Psoas muscle (tissue), 8 donors: ENCODE data around the gene NR5A1. TPM values are rescaled to one million over a fixed set of nuclear protein-coding genes. Genes with fewer than 3 reads are reported as not detected.
A peak's percentile ranks its signal among the peaks of the same experiment; 100 is the strongest.

Source experiments
- ATAC-seq, 4 donors: fragments of 200-7000 bp; cut with Tn5 transposase; one replicate each; pipeline ENCODE4 v1.9.1; 2020; ENCODE audit warnings: moderate library complexity in 3 of 4, mild to moderate bottlenecking in 2 of 4
- DNase-seq, 2 donors: peaks; one replicate each; pipeline ENCODE4 v3.0.0-alpha.2; 2020
- H3K27ac ChIP-seq: fragments of 200-600 bp; one replicate; pipeline ENCODE4 v1.8.0; 2022
- H3K27me3 ChIP-seq, 3 donors: fragments of 200-600 bp in 1 of 3; one replicate each; pipeline versions ENCODE4 v1.6.1 to v1.8.0; 2013 to 2022; ENCODE audit warnings: low read length in 2 of 3, mild to moderate bottlenecking in 2 of 3, moderate library complexity in 1 of 3; ENCODE audit not compliant: insufficient read depth in 3 of 3
- H3K36me3 ChIP-seq, 2 donors: fragments of 200-600 bp in 1 of 2; one replicate each; pipeline versions ENCODE4 v1.6.1 to v1.8.0; 2013 to 2022; ENCODE audit warnings: low read depth in 1 of 2, mild to moderate bottlenecking in 1 of 2, moderate library complexity in 1 of 2; ENCODE audit not compliant: insufficient read depth in 1 of 2
- H3K4me1 ChIP-seq: fragments of 200-600 bp; one replicate; pipeline ENCODE4 v1.8.0; 2022
- H3K4me3 ChIP-seq: fragments of 200-600 bp; one replicate; pipeline ENCODE4 v1.8.0; 2022; ENCODE audit warnings: mild to moderate bottlenecking
- H3K9me3 ChIP-seq: fragments of 200-600 bp; one replicate; pipeline ENCODE4 v1.8.0; 2022
- CTCF ChIP-seq: fragments of 200-600 bp; IDR thresholded peaks from one replicate; pipeline ENCODE4 v1.8.0; 2022; ENCODE audit warnings: antibody characterized with exemption
- WGBS, 3 donors: extraction: QIAGEN DNeasy Blood & Tissue Kit; methylation state at CpG; one replicate each; pipeline versions ENCODE4 v1.1.6 to v1.1.7; 2013; 5-methylcytosine and 5-hydroxymethylcytosine counted together
- intact Hi-C, 2 donors: fragments of 100-400 bp; cut with DNase I; formaldehyde crosslinking; loops; one replicate each; pipeline versions ENCODE4 v1.11.0 to v1.14.2; 2022
- polyA plus RNA-seq, 3 donors: library from polyadenylated mRNA; stranded (reverse); fragments of 200-250 nt; gene quantifications; one replicate each; pipeline ENCODE4 v1.2.3, GENCODE V29; 2013
- total RNA-seq, 4 donors: library from RNA; stranded (reverse); fragmentation: NEBNext Ultra II Directional in 2 of 4; extraction: Animal tissue kit (Norgen Biotek cat#: 25700) in 2 of 4; gene quantifications; one replicate each; pipeline versions ENCODE4 v1.2.1 to v1.2.4, GENCODE V29; 2021 to 2023
- donor health status: healthy with polysubstance abuse.
- donor health status: DM: no; HTN: no; CAD: no; lungs with moderate emphysema.
- donor health status: Bipolar disorder and iron deficiency.
- donor health status: healthy.
- donor health status: DM: yes; HTN: yes; CAD: no.
- donor health status: DM: no; HTN: no; CAD: no.
- donor health status: DM: no; HTN: no; CAD: no.
- donor health status: DM: yes; HTN: yes; CAD: no.

Gene NR5A1
- total and polyA plus RNA-seq, 7 donors = 0.01 to 0.75 (median 0.35) TPM; not detected in 3

GRCh38 chr9:124513376-124513994 lies 6.3 kb upstream of the NR5A1 start:
- Histone ChIP-seq H3K4me1 (no peaks in the 10 kb centered on the region), H3K27ac (no peak overlapping the region), H3K27me3 (peaks cover 0 to 27% (median 0%) of the 10 kb centered on the region in 3 donors), H3K9me3 (no peaks in the 10 kb centered on the region), H3K36me3 (no peaks in the 10 kb centered on the region), H3K4me3 (no peak overlapping the region)
- DNase-seq (no peak), ATAC-seq (peak in 1 of 4 donors; percentile 27)
- no peak for TF ChIP-seq CTCF
- intact Hi-C loops = no loop called here
- WGBS, 3 donors = 42 to 43% (median 43%) methylated on average over 5 of the region's 5 CpGs

GRCh38 chr9:124512806-124513204 lies 5.6 kb upstream of the NR5A1 start:
- intact Hi-C loops = loop anchor here in 1 of 2 donors (1.0 kb wide), 1 partner anchor 21 kb away; no protein-coding TSS in a partner anchor
- ATAC-seq (peak in 1 of 4 donors; percentile 27), DNase-seq (no peak)
- no peak overlapping the region for H3K4me3 ChIP-seq
- H3K27ac ChIP-seq = no peak overlapping the region
- no peak for TF ChIP-seq CTCF
- 83 to 91% (median 85%) methylated on average over 9 of the region's 9 CpGs for WGBS, 3 donors
- H3K4me1 ChIP-seq = no peaks in the 10 kb centered on the region
- no peaks in the 10 kb centered on the region for H3K9me3 ChIP-seq
- H3K27me3 ChIP-seq = peaks cover 0 to 27% (median 0%) of the 10 kb centered on the region in 3 donors
- H3K36me3 ChIP-seq = no peaks in the 10 kb centered on the region

GRCh38 chr9:124511891-124512805 lies 4.9 kb upstream of the NR5A1 start:
- 49 to 52% (median 50%) methylated on average over 23 of the region's 23 CpGs for WGBS, 3 donors
- no peaks in the 10 kb centered on the region for H3K36me3 ChIP-seq
- no peaks in the 10 kb centered on the region for H3K4me1 ChIP-seq
- H3K9me3 ChIP-seq = no peaks in the 10 kb centered on the region
- H3K27ac ChIP-seq = no peak overlapping the region
- peaks cover 0 to 27% (median 2%) of the 10 kb centered on the region in 3 donors for H3K27me3 ChIP-seq
- DNase-seq (no peak), ATAC-seq (peak in 1 of 4 donors; percentile 24)
- intact Hi-C loops = loop anchor here in 1 of 2 donors (1.0 kb wide), 1 partner anchor 20 kb away; no protein-coding TSS in a partner anchor
- no peak for TF ChIP-seq CTCF
- no peak overlapping the region for H3K4me3 ChIP-seq

- Histone ChIP-seq H3K27ac (no peak overlapping the region), H3K27me3 (peaks cover 0 to 27% (median 4%) of the 10 kb centered on the region in 3 donors), H3K4me3 (no peak overlapping the region), H3K4me1 (no peaks in the 10 kb centered on the region), H3K9me3 (no peaks in the 10 kb centered on the region), H3K36me3 (no peaks in the 10 kb centered on the region)
- WGBS, 3 donors = 80 to 88% (median 84%) methylated on average over 6 of the region's 6 CpGs
- ATAC-seq (no peak), DNase-seq (no peak)
- no peak for TF ChIP-seq CTCF
- intact Hi-C loops = no loop called here
Observed at GRCh38 chr9:124511426-124511840, 4.2 kb upstream of the NR5A1 start.
